HG02943 (cell line): ENCODE data around the gene EPHB6.

Source experiments
- ATAC-seq: cut with Tn5 transposase; IDR thresholded peaks from one replicate; pipeline ENCODE4 v1.9.1; 2021; ENCODE audit warnings: mild to moderate bottlenecking, low read depth, moderate library complexity; ENCODE audit not compliant: unreplicated experiment

Gene EPHB6

GRCh38 chr7:142916508-142916907 is 61.6 kb downstream of the EPHB6 start:
- no peak for ATAC-seq

GRCh38 chr7:142917447-142917846 is 62.6 kb downstream of the EPHB6 start:
- ATAC-seq: no peak

GRCh38 chr7:142918901-142919300 is 64.0 kb downstream of the EPHB6 start:
- ATAC-seq: no peak

- no peak for ATAC-seq
Measured at GRCh38 chr7:142919656-142920055, 64.8 kb downstream of the EPHB6 start.
